HUES64 (cell line): Measurements from ENCODE around the gene EVI5.
"Not testable (repeated sequence)": the region's sequence is repeated elsewhere in the genome, so short reads cannot be mapped to it uniquely, and the experiment has no call there.

Experiments
- H3K27ac ChIP-seq: 2 replicates; pipeline ENCODE4 v1.7.0; 2013; ENCODE audit warnings: low read depth, low read length, inconsistent platforms
- H3K27me3 ChIP-seq: 2 replicates; pipeline ENCODE4 v1.6.1; 2013; ENCODE audit warnings: mild to moderate bottlenecking, low read length; ENCODE audit not compliant: insufficient read depth
- H3K36me3 ChIP-seq: 2 replicates; pipeline ENCODE4 v1.6.1; 2013; ENCODE audit warnings: mild to moderate bottlenecking, low read length; ENCODE audit not compliant: insufficient read depth
- H3K4me1 ChIP-seq: 2 replicates; pipeline ENCODE4 v1.6.1; 2013; ENCODE audit warnings: mild to moderate bottlenecking, low read length, moderate library complexity; ENCODE audit not compliant: insufficient read depth
- H3K4me3 ChIP-seq: 2 replicates; pipeline ENCODE4 v1.5.1; 2013; ENCODE audit warnings: mild to moderate bottlenecking, low read length, moderate library complexity
- H3K9ac ChIP-seq: 2 replicates; pipeline ENCODE4 v1.6.1; 2013; ENCODE audit warnings: mild to moderate bottlenecking, low read depth, low read length
- H3K9me3 ChIP-seq: 2 replicates; pipeline ENCODE4 v1.6.1; 2013; ENCODE audit warnings: low read depth, low read length; ENCODE audit not compliant: insufficient read depth
- WGBS: fragments of 150-250, 120-280 bp; methylation state at CpG from one replicate; pipeline ENCODE4 v1.1.7; 2013; ENCODE audit warnings: missing lambda C conversion rate; 5-methylcytosine and 5-hydroxymethylcytosine counted together

EVI5 gene

GRCh38 chr1:92619466-92620189 is 165.3 kb downstream of the EVI5 start:
- no peak overlapping the region for H3K4me3 ChIP-seq
- WGBS, result 94% methylated on average over 13 of the region's 13 CpGs
- no peaks in the 10 kb centered on the region for H3K27me3 ChIP-seq
- no peaks in the 10 kb centered on the region for H3K4me1 ChIP-seq
- no peaks in the 10 kb centered on the region for H3K9me3 ChIP-seq
- no peak overlapping the region for H3K9ac ChIP-seq
- H3K36me3 ChIP-seq, result 0 out of 2 replicates have a peak, but pooled peaks cover 5% of the 10 kb centered on the region
- H3K27ac ChIP-seq, result no peak overlapping the region

GRCh38 chr1:92601044-92601443 is 183.9 kb downstream of the EVI5 start:
- WGBS, result 93% methylated on average over 1 of the region's 2 CpGs
- Histone ChIP-seq H3K36me3 (no peaks in the 10 kb centered on the region), H3K4me1 (no peaks in the 10 kb centered on the region), H3K9ac (no peak overlapping the region), H3K9me3 (no peaks in the 10 kb centered on the region), H3K4me3 (no peak overlapping the region), H3K27ac (no peak overlapping the region), H3K27me3 (no peaks in the 10 kb centered on the region)

- Histone ChIP-seq H3K27me3 (no peaks in the 10 kb centered on the region), H3K27ac (no peak overlapping the region), H3K9ac (no peak overlapping the region), H3K4me3 (no peak overlapping the region), H3K4me1 (no peaks in the 10 kb centered on the region), H3K36me3 (no peaks in the 10 kb centered on the region), H3K9me3 (no peaks in the 10 kb centered on the region)
- 83% methylated on average over 2 of the region's 2 CpGs for WGBS
Measured at GRCh38 chr1:92599184-92599583, 185.7 kb downstream of the EVI5 start.

- H3K27me3 ChIP-seq, H3K9me3 ChIP-seq, H3K9ac ChIP-seq, H3K27ac ChIP-seq, H3K36me3 ChIP-seq, H3K4me1 ChIP-seq, H3K4me3 ChIP-seq: not testable (repeated sequence)
- WGBS, result 92% methylated on average over 9 of the region's 9 CpGs
Measured at GRCh38 chr1:92589361-92589760, 195.5 kb downstream of the EVI5 start.

- no peaks in the 10 kb centered on the region for H3K36me3 ChIP-seq
- peaks cover 7% of the 10 kb centered on the region; the same call in 1 of the 2 replicates for H3K9me3 ChIP-seq
- no peaks in the 10 kb centered on the region for H3K27me3 ChIP-seq
- no peak overlapping the region for H3K4me3 ChIP-seq
- no peak overlapping the region for H3K9ac ChIP-seq
- no peaks in the 10 kb centered on the region for H3K4me1 ChIP-seq
- 100% methylated on average over 2 of the region's 2 CpGs for WGBS
- no peak overlapping the region for H3K27ac ChIP-seq
Measured at GRCh38 chr1:92587445-92587844, 197.5 kb downstream of the EVI5 start.

- no peak overlapping the region for H3K27ac ChIP-seq
Measured at GRCh38 chr1:92585831-92586230, 199.1 kb downstream of the EVI5 start.

GRCh38 chr1:92584810-92585209 is 200.1 kb downstream of the EVI5 start:
- not testable (repeated sequence) for H3K27ac ChIP-seq, H3K9me3 ChIP-seq, H3K4me1 ChIP-seq, H3K27me3 ChIP-seq, H3K9ac ChIP-seq, H3K36me3 ChIP-seq, H3K4me3 ChIP-seq
- 92% methylated on average over 5 of the region's 5 CpGs for WGBS

More at GRCh38 chr1:92585831-92586230, 199.1 kb downstream of the EVI5 start:
- Histone ChIP-seq H3K36me3 (no peaks in the 10 kb centered on the region), H3K4me3 (no peak overlapping the region), H3K27me3 (no peaks in the 10 kb centered on the region), H3K4me1 (no peaks in the 10 kb centered on the region), H3K9me3 (peaks cover 7% of the 10 kb centered on the region; the same call in 1 of the 2 replicates), H3K9ac (no peak overlapping the region)

- Histone ChIP-seq H3K27ac (no peak overlapping the region), H3K4me1 (no peaks in the 10 kb centered on the region), H3K27me3 (no peaks in the 10 kb centered on the region), H3K4me3 (no peak overlapping the region), H3K9ac (no peak overlapping the region), H3K9me3 (peaks cover 6% of the 10 kb centered on the region; the same call in 1 of the 2 replicates), H3K36me3 (no peaks in the 10 kb centered on the region)
- 75% methylated on average over 2 of the region's 7 CpGs for WGBS
Measured at GRCh38 chr1:92583821-92584760, 200.8 kb downstream of the EVI5 start.

GRCh38 chr1:92577261-92577895 is 207.5 kb downstream of the EVI5 start:
- no peaks in the 10 kb centered on the region for H3K27me3 ChIP-seq
- 95% methylated on average over 5 of the region's 5 CpGs for WGBS
- no peak overlapping the region for H3K4me3 ChIP-seq
- no peaks in the 10 kb centered on the region for H3K9me3 ChIP-seq
- H3K27ac ChIP-seq, result no peak overlapping the region
- no peaks in the 10 kb centered on the region for H3K4me1 ChIP-seq
- no peak overlapping the region for H3K9ac ChIP-seq
- H3K36me3 ChIP-seq, result no peaks in the 10 kb centered on the region

- WGBS, result 97% methylated on average over 3 of the region's 3 CpGs
- Histone ChIP-seq H3K4me1 (no peaks in the 10 kb centered on the region), H3K9me3 (no peaks in the 10 kb centered on the region), H3K36me3 (no peaks in the 10 kb centered on the region), H3K4me3 (no peak overlapping the region), H3K27ac (no peak overlapping the region), H3K9ac (no peak overlapping the region), H3K27me3 (no peaks in the 10 kb centered on the region)
Measured at GRCh38 chr1:92575123-92575522, 209.8 kb downstream of the EVI5 start.

- no peak overlapping the region for H3K9ac ChIP-seq
- H3K27me3 ChIP-seq, result no peaks in the 10 kb centered on the region
- H3K4me1 ChIP-seq, result no peaks in the 10 kb centered on the region
- WGBS, result no CpG with 5 or more reads among the region's 2 CpGs
- no peaks in the 10 kb centered on the region for H3K36me3 ChIP-seq
- H3K9me3 ChIP-seq, result no peaks in the 10 kb centered on the region
- no peak overlapping the region for H3K27ac ChIP-seq
- no peak overlapping the region for H3K4me3 ChIP-seq
Measured at GRCh38 chr1:92572520-92572919, 212.4 kb downstream of the EVI5 start.
